ENCODE results near the gene SLCO1B1.

Gene SLCO1B1

DNA sequence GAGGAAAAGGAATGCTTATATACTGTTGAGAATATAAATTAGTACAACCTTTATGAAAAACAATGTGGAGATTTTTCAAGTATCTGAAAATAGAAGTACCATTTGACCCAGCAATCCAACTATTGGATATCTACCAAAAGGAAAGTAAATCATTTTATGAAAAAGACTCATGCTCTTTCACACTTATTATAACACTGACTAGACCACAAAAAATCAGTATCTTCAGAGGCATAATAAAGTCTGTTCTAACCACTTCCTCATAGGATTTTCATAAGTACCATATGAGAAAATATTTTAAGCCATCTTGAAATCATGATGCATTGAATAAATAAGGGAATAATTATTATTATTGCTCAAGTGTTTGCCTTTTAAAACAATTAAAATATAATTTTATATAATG is 90.8 kb downstream of the SLCO1B1 start:
- DNase-seq, result no peak

DNA sequence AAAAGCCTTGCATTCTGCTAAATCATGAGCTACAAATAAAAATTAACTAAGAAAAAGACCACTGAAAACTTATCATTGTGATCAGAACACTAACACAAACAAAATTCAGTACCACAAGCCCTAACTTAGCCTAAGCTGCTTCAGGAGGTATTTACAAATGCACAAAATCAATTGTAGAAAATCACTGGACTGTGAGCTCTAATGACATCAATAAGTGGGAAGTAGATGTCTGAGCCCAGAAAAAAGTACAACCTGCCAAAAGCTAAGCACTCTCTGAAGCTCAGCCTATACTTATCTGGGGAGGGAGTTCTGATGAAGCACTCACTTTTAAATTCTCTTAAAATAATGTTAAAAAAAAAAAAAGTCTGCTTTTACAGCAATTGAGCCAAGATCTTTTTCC is 92.9 kb downstream of the SLCO1B1 start:
- DNase-seq, result no peak

DNA sequence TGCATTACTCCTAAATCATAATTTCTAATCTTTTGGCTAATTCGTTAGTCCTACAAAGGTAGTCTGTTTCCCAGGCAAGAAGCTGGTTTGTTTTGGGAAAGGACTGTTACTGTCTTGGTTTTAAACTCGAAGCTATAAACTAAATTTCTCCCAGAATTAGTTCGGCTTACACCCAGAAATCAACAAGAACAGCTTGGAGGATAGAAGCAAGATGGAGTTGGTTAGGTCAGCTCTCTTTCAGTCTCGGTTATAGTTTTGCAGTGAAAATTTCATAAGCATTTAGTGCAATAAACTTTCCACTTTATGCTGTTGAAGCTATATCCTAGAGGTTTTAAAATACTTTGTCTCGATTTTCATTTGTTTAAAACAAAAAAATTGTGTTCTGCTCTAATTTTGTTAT is 103.4 kb downstream of the SLCO1B1 start:
- DNase-seq, result no peak

DNA sequence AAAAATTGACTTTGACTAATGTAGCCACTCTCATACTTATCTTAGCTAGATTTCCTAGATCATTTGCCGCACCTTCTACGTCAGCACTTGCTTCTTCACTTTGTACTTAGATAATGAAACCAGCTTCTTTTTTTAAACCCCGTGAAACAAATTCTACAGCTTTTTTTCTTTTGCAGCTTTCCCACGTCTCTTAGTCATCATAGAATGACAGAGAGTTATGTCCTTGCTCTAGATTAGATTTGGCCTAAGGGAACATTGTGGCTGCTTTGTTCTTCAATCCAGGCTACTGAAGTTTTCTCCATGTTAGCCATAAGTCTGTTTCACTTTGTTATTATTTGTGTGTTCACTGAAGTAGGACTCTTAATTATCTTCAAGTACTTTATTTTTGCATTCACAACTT is 108.9 kb downstream of the SLCO1B1 start:
- DNase-seq, result no peak

DNA sequence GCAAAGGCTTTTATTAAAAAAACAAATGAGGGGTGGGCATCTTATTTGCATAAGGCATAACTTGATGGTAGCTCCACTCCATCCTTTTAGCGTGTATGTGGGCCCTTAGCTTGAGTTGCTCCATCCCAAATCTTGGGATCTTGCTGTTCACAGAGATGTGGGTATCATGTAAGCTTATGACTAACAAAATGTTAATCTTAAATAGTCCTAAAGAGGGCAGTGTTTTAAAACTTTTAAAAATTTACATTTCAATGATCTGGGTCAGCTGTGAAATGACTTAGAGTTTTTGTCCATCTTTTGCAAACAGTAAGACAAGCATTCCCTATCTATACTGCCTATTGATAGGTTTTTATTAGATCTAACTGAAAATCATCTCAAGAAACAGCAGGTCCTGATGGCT is 117.7 kb downstream of the SLCO1B1 start:
- DNase-seq, result no peak

DNA sequence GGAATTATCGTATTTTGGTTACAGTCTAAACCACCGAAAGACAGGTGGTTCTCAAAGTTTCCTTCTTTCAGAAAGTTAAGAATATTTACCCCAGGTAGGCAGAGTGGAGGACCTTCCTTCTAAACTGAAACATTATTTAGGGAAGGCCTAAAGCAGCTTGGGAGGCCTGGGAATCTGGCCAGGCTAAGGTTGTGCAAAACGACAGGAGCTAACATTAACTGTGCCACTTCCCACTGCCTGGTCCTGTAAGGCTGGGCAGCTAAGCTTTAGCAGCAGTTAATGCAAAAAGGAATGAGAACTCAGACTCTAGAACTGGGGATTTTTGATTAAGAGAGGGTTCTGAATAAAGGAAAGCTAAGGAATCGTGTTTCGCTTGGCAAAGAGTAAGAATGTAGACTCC is 121.1 kb downstream of the SLCO1B1 start:
- no peak for DNase-seq

DNA sequence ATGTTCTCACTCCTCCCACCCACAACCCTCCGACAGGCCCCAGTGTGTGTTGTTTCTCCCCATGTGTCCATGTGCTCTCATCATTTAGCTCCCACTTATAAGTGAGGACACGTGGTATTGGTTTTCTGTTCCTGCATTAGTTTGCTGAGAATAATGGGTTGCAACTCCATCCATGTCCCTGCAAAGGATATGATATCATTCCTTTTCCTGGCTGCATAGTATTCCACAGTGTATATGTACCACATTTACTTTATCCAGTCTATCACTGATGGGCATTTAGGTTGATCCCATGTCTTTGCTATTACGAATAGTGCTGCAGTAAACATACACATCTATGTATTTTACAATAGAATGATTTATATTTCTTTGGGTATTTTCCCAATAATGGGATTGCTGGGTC is 126.2 kb downstream of the SLCO1B1 start:
- no peak for DNase-seq

DNA sequence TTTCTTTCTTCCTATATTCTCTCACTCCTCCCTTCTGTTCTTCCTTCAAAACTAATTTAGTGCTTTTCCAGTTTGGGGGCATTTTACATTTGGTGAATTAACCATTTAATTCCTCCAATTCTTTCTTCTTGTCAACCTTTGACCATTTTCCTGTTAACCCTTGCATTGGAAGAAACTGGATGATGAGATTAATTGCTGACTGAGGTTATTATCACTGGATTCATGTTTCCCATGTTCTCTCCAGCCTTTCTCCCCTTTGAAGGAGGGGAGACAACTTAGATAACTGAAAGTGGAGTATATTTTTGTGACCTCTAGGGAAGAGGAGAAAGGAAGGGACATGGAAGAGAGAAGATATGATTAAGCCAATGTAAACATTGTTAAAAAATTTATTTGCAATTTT is 133.2 kb downstream of the SLCO1B1 start:
- no peak for DNase-seq

DNA sequence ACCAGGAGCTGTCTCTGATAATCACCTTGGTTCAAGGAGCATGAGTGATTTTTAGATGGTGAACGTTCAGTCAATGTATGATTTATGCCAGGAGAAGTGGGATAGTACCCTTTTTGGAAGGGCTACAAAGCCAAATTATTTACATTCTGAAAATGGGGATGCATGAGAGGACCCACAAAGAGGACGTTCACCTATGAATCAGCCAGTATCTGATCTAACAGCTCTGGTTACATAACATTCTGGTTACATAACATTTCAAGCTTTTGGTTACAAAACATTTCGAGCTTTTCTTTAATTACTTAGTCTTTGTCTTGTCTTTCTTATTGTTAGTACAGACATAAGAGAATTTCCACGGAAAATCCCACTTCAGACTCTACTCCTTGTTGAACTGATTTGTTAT is 134.9 kb downstream of the SLCO1B1 start:
- DNase-seq, result no peak

DNA sequence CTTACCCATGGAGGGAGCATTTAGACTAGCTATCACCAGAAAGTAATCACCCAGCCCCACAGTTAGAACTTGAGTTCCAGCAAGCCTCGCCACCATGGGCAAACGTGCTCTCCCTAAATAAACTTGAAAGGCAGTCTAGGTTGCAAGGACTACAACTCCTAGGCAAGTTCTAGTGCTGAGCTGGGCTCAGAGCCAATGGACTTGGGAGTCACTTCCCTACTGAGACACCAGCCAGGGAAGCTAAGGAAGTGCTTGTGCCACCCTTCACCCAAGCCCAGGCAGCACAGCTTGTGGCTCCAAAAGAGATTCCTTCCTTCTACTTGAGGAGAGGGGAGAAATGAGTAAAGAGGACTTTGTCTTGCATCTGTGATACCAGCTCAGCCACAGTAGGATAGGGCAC is 145.8 kb downstream of the SLCO1B1 start:
- no peak for DNase-seq

All from activated CD8-positive, alpha-beta memory T cell treated with anti-CD3 and anti-CD28 coated beads for 24 hours (primary cell).